H1 (cell line): Measurements from ENCODE around the gene CACNA1D. TPM values are rescaled to one million over a fixed set of nuclear protein-coding genes. Genes with fewer than 3 reads are reported as not detected.
A peak's percentile ranks its signal among the peaks of the same experiment; 100 is the strongest.

ENCODE experiments used
- CTCF ChIA-PET: fragments of 300-600 bp; sonication (Branson Sonifier 250); formaldehyde crosslinking; loops from one replicate; lab custom pipeline; 2021; ENCODE audit not compliant: partially characterized antibody; lab: Charles Lee
- POLR2A ChIA-PET: fragments of 300-600 bp; sonication (Branson Sonifier 250); formaldehyde crosslinking; loops from one replicate; lab custom pipeline; 2021; ENCODE audit warnings: inconsistent platforms; ENCODE audit not compliant: partially characterized antibody; lab: Charles Lee
- DNase-seq, 2 experiments: peaks; one replicate each; pipeline versions ENCODE4 v3.0.0 to v3.0.0-alpha.2; 2010 to 2022; ENCODE audit warnings: low spot score in 2 of 2, low read depth in 1 of 2, mixed read lengths in 1 of 2
- FAIRE-seq: peaks from 2 replicates; lab custom pipeline; 2011; peaks lifted over from hg19 to GRCh38; lab: Jason Lieb, UNC
- H2AFZ ChIP-seq: 2 replicates; pipeline ENCODE4 v1.8.1; 2012; ENCODE audit warnings: low read length, inconsistent platforms
- H2AK5ac ChIP-seq: 2 replicates; pipeline ENCODE4 v1.6.1; 2013; ENCODE audit warnings: low read depth, low read length
- H2BK120ac ChIP-seq: replicated peaks from 2 replicates; pipeline ENCODE3; 2013; ENCODE audit warnings: low read depth, low read length, inconsistent platforms
- H2BK12ac ChIP-seq: 2 replicates; pipeline ENCODE4 v1.6.1; 2013; ENCODE audit warnings: low read depth, low read length
- H2BK15ac ChIP-seq: 2 replicates; pipeline ENCODE4 v1.6.1; 2013; ENCODE audit warnings: low read length
- H2BK20ac ChIP-seq: 2 replicates; pipeline ENCODE4 v1.6.1; 2013; ENCODE audit warnings: low read length
- H2BK5ac ChIP-seq: 2 replicates; pipeline ENCODE4 v1.6.1; 2013; ENCODE audit warnings: low read depth, low read length
- H3K14ac ChIP-seq: 2 replicates; pipeline ENCODE4 v1.6.1; 2013; ENCODE audit warnings: inconsistent platforms; ENCODE audit not compliant: insufficient read length
- H3K18ac ChIP-seq: 2 replicates; pipeline ENCODE4 v1.6.1; 2013; ENCODE audit warnings: low read length; ENCODE audit errors: extremely low read depth
- H3K23ac ChIP-seq: 2 replicates; pipeline ENCODE4 v1.6.1; 2013; ENCODE audit warnings: inconsistent platforms; ENCODE audit not compliant: insufficient read length
- H3K23me2 ChIP-seq: 2 replicates; pipeline ENCODE4 v1.6.1; 2013; ENCODE audit warnings: low read depth, low read length
- H3K27ac ChIP-seq: 2 replicates; pipeline ENCODE4 v1.6.1; 2011; ENCODE audit warnings: low read depth, low read length, inconsistent platforms
- H3K27me3 ChIP-seq, 4 experiments: replicated peaks in 1 of 4; 1 replicate in 1 of 4; 2 replicates in 3 of 4; pipeline versions ENCODE4 v1.6.1 to v1.8.1; 2011 to 2013; ENCODE audit warnings: low read length in 3 of 4, mild to moderate bottlenecking in 3 of 4, inconsistent platforms in 2 of 4, mixed read lengths in 2 of 4, moderate library complexity in 1 of 4; ENCODE audit not compliant: control insufficient read depth in 3 of 4, insufficient read depth in 3 of 4; ENCODE audit errors: extremely low read depth in 1 of 4
- H3K36me3 ChIP-seq, 4 experiments: 2 replicates each; pipeline versions ENCODE4 v1.6.1 to v1.8.1; 2011 to 2013; ENCODE audit warnings: mild to moderate bottlenecking in 4 of 4, low read length in 3 of 4, moderate library complexity in 2 of 4, control low read depth in 1 of 4, inconsistent platforms in 1 of 4; ENCODE audit not compliant: insufficient read depth in 4 of 4, control insufficient read depth in 2 of 4
- H3K4ac ChIP-seq: replicated peaks from 2 replicates; pipeline ENCODE3; 2013; ENCODE audit warnings: low read length, low read depth, mixed read lengths, inconsistent platforms; ENCODE audit not compliant: insufficient read length
- H3K4me1 ChIP-seq, 4 experiments: replicated peaks in 1 of 4; 1 replicate in 1 of 4; 2 replicates in 3 of 4; pipeline versions ENCODE4 v1.6.1 to v1.8.1; 2011 to 2013; ENCODE audit warnings: low read length in 3 of 4, inconsistent platforms in 2 of 4, mixed read lengths in 1 of 4; ENCODE audit not compliant: insufficient read depth in 4 of 4, control insufficient read depth in 3 of 4
- H3K4me2 ChIP-seq, 2 experiments: 2 replicates each; pipeline versions ENCODE4 v1.6.1 to v1.8.1; 2011 to 2013; ENCODE audit warnings: low read depth in 2 of 2, low read length in 2 of 2, control low read depth in 1 of 2, inconsistent platforms in 1 of 2, mild to moderate bottlenecking in 1 of 2; ENCODE audit not compliant: insufficient read depth in 1 of 2
- H3K4me3 ChIP-seq, 4 experiments: fragments of 200-600, 300-600 bp in 1 of 4; sonication (generic), shearing (Covaris generic), sonication (Bioruptor Twin) in 1 of 4; 2 replicates each; pipeline versions ENCODE4 v1.5.1 to v1.8.1; 2011 to 2016; ENCODE audit warnings: low read length in 4 of 4, low read depth in 3 of 4, control low read depth in 2 of 4, inconsistent platforms in 2 of 4, mild to moderate bottlenecking in 2 of 4, mixed read lengths in 1 of 4, moderate library complexity in 1 of 4; ENCODE audit not compliant: insufficient read depth in 2 of 4; ENCODE audit errors: extremely low read depth in 1 of 4
- H3K56ac ChIP-seq: replicated peaks from 2 replicates; pipeline ENCODE3; 2013; ENCODE audit warnings: low read depth, mild to moderate bottlenecking, mixed read lengths, low read length, inconsistent platforms; ENCODE audit not compliant: insufficient read length
- H3K79me1 ChIP-seq: 2 replicates; pipeline ENCODE4 v1.6.1; 2013; ENCODE audit warnings: low read depth, low read length, control low read depth
- H3K79me2 ChIP-seq, 2 experiments: 2 replicates each; pipeline versions ENCODE4 v1.6.1 to v1.8.1; 2012 to 2013; ENCODE audit warnings: low read length in 2 of 2, mild to moderate bottlenecking in 2 of 2, inconsistent platforms in 1 of 2; ENCODE audit not compliant: insufficient read depth in 2 of 2, control insufficient read depth in 1 of 2
- H3K9ac ChIP-seq, 4 experiments: replicated peaks in 1 of 4; 1 replicate in 1 of 4; 2 replicates in 3 of 4; pipeline versions ENCODE4 v1.6.1 to v1.8.1; 2011 to 2013; ENCODE audit warnings: low read depth in 3 of 4, low read length in 3 of 4, control low read depth in 2 of 4, mild to moderate bottlenecking in 2 of 4, moderate library complexity in 2 of 4, inconsistent platforms in 1 of 4; ENCODE audit errors: extremely low read depth in 1 of 4
- H3K9me3 ChIP-seq, 2 experiments: 2 replicates each; pipeline versions ENCODE4 v1.6.1 to v1.8.1; 2012 to 2013; ENCODE audit warnings: mild to moderate bottlenecking in 2 of 2, moderate library complexity in 2 of 2, control low read depth in 1 of 2, inconsistent platforms in 1 of 2, low read depth in 1 of 2, low read length in 1 of 2, mixed read lengths in 1 of 2; ENCODE audit not compliant: insufficient read depth in 2 of 2
- H4K20me1 ChIP-seq, 2 experiments: replicated peaks in 1 of 2; 2 replicates each; pipeline versions ENCODE3 to v1.8.1; 2011 to 2013; ENCODE audit warnings: inconsistent platforms in 2 of 2, low read length in 2 of 2, mild to moderate bottlenecking in 1 of 2; ENCODE audit not compliant: insufficient read depth in 2 of 2, control insufficient read depth in 1 of 2
- H4K5ac ChIP-seq: 2 replicates; pipeline ENCODE4 v1.6.1; 2013; ENCODE audit warnings: low read length, low read depth, mixed read lengths, inconsistent platforms; ENCODE audit not compliant: insufficient read length
- H4K8ac ChIP-seq: 2 replicates; pipeline ENCODE4 v1.8.0; 2013; ENCODE audit warnings: mild to moderate bottlenecking, moderate library complexity, low read length, inconsistent platforms; ENCODE audit not compliant: insufficient read depth; ENCODE audit errors: extremely low read depth
- H4K91ac ChIP-seq: replicated peaks from 2 replicates; pipeline ENCODE3; 2013; ENCODE audit warnings: low read length, mixed read lengths, inconsistent platforms; ENCODE audit not compliant: insufficient read length
- BACH1 ChIP-seq: IDR thresholded peaks from 2 replicates; pipeline ENCODE4 v1.6.1; 2012; ENCODE audit warnings: low read length, improper control_type of control experiment
- CBX8 ChIP-seq: fragments of 300-800, 300-1000 bp; sonication (generic); IDR thresholded peaks from 2 replicates; pipeline ENCODE4 v1.7.1; 2016; ENCODE audit warnings: low read depth, low read length, borderline replicate concordance
- CEBPB ChIP-seq: IDR thresholded peaks from 2 replicates; pipeline ENCODE4 v1.6.1; 2012; ENCODE audit warnings: low read depth, low read length
- CHD2 ChIP-seq: IDR thresholded peaks from 2 replicates; pipeline ENCODE4 v1.6.1; 2012; ENCODE audit warnings: low read length, improper control_type of control experiment
- JUND ChIP-seq: IDR thresholded peaks from 2 replicates; pipeline ENCODE4 v1.6.1; 2011; ENCODE audit warnings: mild to moderate bottlenecking, improper control_type of control experiment, low read length
- KDM1A ChIP-seq: fragments of 200-600, 300-600 bp; sonication (generic); IDR thresholded peaks from 2 replicates; pipeline ENCODE4 v1.7.1; 2016; ENCODE audit warnings: mild to moderate bottlenecking, low read length, borderline replicate concordance
- PHF8 ChIP-seq: fragments of 200-600 bp; sonication (generic); conservative IDR thresholded peaks from 2 replicates; pipeline ENCODE4 v1.7.1; 2012; ENCODE audit warnings: low read depth, mild to moderate bottlenecking, inconsistent platforms, low read length, moderate library complexity
- POU5F1 ChIP-seq: IDR thresholded peaks from 2 replicates; pipeline ENCODE4 v1.6.1; 2011; ENCODE audit warnings: low read depth, mild to moderate bottlenecking, low read length, moderate library complexity
- WGBS, 2 experiments: shearing (Covaris generic) in 1 of 2; methylation state at CpG; one replicate each; pipeline versions ENCODE4 v1.1.6 to v1.1.7; 2013 to 2015; ENCODE audit warnings: low lambda C conversion rate in 2 of 2, mixed read lengths in 2 of 2, inconsistent platforms in 1 of 2, low coverage in 1 of 2, missing lambda C conversion rate in 1 of 2; ENCODE audit not compliant: insufficient replicate concordance in 2 of 2, insufficient coverage in 1 of 2, insufficient read length in 1 of 2; ENCODE audit errors: extremely low coverage in 1 of 2, missing lambda C conversion rate in 1 of 2; 5-methylcytosine and 5-hydroxymethylcytosine counted together
- long read RNA-seq, 2 experiments: library from RNA in 1 of 2; library from capped mRNA in 1 of 2; stranded (forward); transcript quantifications; one replicate each; pipeline ENCODE4 v2.0.0, GENCODE V29; 2021; ENCODE audit warnings: inconsistent platforms in 1 of 2
- polyA minus RNA-seq, 3 experiments: library from RNA; depleted of rRNA, polyadenylated mRNA; stranded (reverse); fragments of >200 nt; gene quantifications; 1 replicate in 2 of 3; 2 replicates in 1 of 3; pipeline ENCODE4 v1.2.3, GENCODE V29; 2011
- polyA plus RNA-seq, 7 experiments: library from polyadenylated mRNA; depleted of rRNA in 3 of 7; stranded (reverse) in 5 of 7; unstranded in 2 of 7; fragments of >200 nt in 5 of 7; fragments of 200-250 nt in 2 of 7; gene quantifications; 1 replicate in 5 of 7; 2 replicates in 1 of 7; 4 replicates in 1 of 7; pipeline versions ENCODE4 v1.2.1 to v1.2.3, GENCODE V29; 2011 to 2013; ENCODE audit warnings: missing spikeins in 2 of 7, mixed read lengths in 2 of 7
- total RNA-seq: library from RNA; stranded (reverse); fragmentation: NEBNext Ultra II Directional; extraction: Animal tissue kit (Norgen Biotek cat#: 25700); gene quantifications from 2 replicates; pipeline ENCODE4 v1.2.1, GENCODE V29; 2021
- TF ChIP-seq, protein P1 (sequence below): IDR thresholded peaks from 2 replicates; pipeline ENCODE4 v1.6.1; 2012; ENCODE audit warnings: inconsistent platforms

The CACNA1D gene
- total RNA-seq (1.9 and 2.9 TPM in 2 replicates), polyA plus RNA-seq (2011; rRNA removed) (2.0 and 2.5 TPM in 2 replicates), polyA minus RNA-seq (2011; rRNA and poly(A)+ RNA removed) (5.3 and 8.5 TPM in 2 replicates)
- 1.1 TPM for polyA plus RNA-seq (2011; cell fraction: cytosol; rRNA removed)
- polyA plus RNA-seq (2011; cell fraction: nucleus; rRNA removed): 9.0 TPM
- polyA plus RNA-seq (2012, experiment 1 of 2): 1.3 to 2.5 TPM (median 1.7 TPM) in 4 replicates
- polyA plus RNA-seq (2012, experiment 2 of 2): 0.10 TPM
- 1.4 TPM for polyA plus RNA-seq (2013, experiment 1 of 2)
- 1.2 TPM for polyA plus RNA-seq (2013, experiment 2 of 2)
- 3.9 TPM for polyA minus RNA-seq (2011; cell fraction: cytosol; rRNA and poly(A)+ RNA removed)
- 18.4 TPM for polyA minus RNA-seq (2011; cell fraction: nucleus; rRNA and poly(A)+ RNA removed)
- long read RNA-seq, experiment 1, partial matches to known transcripts: 1 of 1 reads
- long read RNA-seq, experiment 1, other reads (novel, unspliced or antisense): 0 of 1 reads
- long read RNA-seq, experiment 2, partial matches to known transcripts: 1 of 1 reads
- long read RNA-seq, experiment 2, other reads (novel, unspliced or antisense): 0 of 1 reads

DNA sequence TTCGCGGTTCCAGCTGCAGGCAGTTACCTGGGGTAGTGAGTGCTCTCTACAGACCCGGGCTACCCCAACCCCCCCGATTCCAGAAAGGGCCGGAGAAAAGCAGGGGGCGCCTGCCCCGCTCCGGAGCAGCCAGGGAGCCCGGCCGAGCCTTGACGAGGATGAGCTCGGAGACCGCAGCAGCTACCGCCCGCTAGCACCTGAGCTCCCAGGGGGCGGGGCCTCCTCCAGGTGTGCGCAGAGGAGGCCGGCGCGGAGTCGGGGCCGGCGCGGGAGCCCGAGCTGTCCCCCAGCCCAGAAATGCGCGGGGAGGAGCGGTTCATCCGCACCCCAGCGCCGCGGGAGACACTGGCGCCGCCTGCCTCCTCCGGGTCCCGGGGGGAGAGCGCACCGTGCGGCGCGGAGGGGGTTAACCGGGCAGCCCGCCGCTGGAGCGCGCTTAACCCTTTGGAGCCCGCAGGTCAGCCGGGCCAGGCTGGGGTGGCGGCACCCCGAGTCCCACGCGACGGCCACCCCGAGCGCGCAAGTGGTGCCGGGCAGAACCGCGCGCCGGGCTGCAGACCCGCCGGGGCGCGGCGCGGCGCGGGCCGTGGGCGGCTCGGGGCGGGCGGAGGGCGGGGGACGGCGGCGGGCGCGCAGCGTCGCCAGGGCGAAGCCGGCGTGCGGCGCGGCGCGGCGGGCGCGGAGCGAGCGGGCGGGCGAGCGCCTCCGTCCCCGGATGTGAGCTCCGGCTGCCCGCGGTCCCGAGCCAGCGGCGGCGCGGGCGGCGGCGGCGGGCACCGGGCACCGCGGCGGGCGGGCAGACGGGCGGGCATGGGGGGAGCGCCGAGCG is at the start of gene CACNA1D:
Gene CACNA1D (plus strand): TSS at position 649 of the 829 bp plus-strand sequence. CDS start 556 bp downstream, outside the sequence.
- no peaks in the 10 kb centered on the region for H3K79me2 ChIP-seq
- WGBS, 2 experiments: 1% methylated on average over 21 of the region's 122 CpGs; no CpG with 5 or more reads in 1 of the 2 experiments
- peak within 1 kb of the TSS; percentile 99 to 100 for H3K4me2 ChIP-seq
- H2BK20ac ChIP-seq: no peak within 1 kb of the TSS
- H3K79me1 ChIP-seq: no peaks in the 10 kb centered on the region
- H2AFZ ChIP-seq: peak within 1 kb of the TSS; percentile 92
- DNase-seq (peak; percentile 50 to 90), FAIRE-seq (no peak)
- peaks cover 0 to 2% of the 10 kb centered on the region in 2 experiments for H4K20me1 ChIP-seq
- no peak within 1 kb of the TSS for H2AK5ac ChIP-seq
- H2BK15ac ChIP-seq: no peak within 1 kb of the TSS
- H3K4me3 ChIP-seq: peak within 1 kb of the TSS; percentile 52 to 76 (median 60)
- H2BK120ac ChIP-seq: no peak within 1 kb of the TSS
- 0 out of 2 replicates have a peak within 1 kb of the TSS, but pooled peaks have one; percentile 17 for H2BK12ac ChIP-seq
- H3K23me2 ChIP-seq: peaks cover 16% of the 10 kb centered on the region; the same call in 1 of the 2 replicates
- no peak within 1 kb of the TSS for H3K4ac ChIP-seq
- H3K27ac ChIP-seq: no peak within 1 kb of the TSS
- ChIA-PET CTCF (interaction anchor here (0.8 to 2.2 kb wide), 13 partner anchors 9 to 235 kb away, joined by 3 to 9 read pairs (median 4); partner anchors contain the start of gene DCP1A), POLR2A (interaction anchor here (0.9 to 1.6 kb wide), 4 partner anchors 10 to 363 kb away, joined by 3 read pairs; no protein-coding TSS in a partner anchor)
- peak within 1 kb of the TSS; percentile 8 for H4K8ac ChIP-seq
- H3K56ac ChIP-seq: no peak within 1 kb of the TSS
- no peak within 1 kb of the TSS for H4K91ac ChIP-seq
- H2BK5ac ChIP-seq: no peak within 1 kb of the TSS; the same call in 1 of the 2 replicates
- no peak within 1 kb of the TSS for H3K14ac ChIP-seq
- peaks cover 13 to 47% (median 44%) of the 10 kb centered on the region in 4 experiments for H3K27me3 ChIP-seq
- H3K4me1 ChIP-seq: peaks cover 0 to 14% (median 9%) of the 10 kb centered on the region in 4 experiments; a peak in 5 of 7 replicates
- peak within 1 kb of the TSS; percentile 19; the same call in 1 of the 2 replicates for H3K18ac ChIP-seq
- H3K9ac ChIP-seq: peak within 1 kb of the TSS in 3 of 4 experiments; percentile 28 to 46 (median 46); a peak in 4 of 7 replicates
- H3K9me3 ChIP-seq: no peaks in the 10 kb centered on the region
- no peak within 1 kb of the TSS for H3K23ac ChIP-seq
- H4K5ac ChIP-seq: no peak within 1 kb of the TSS
- no peaks in the 10 kb centered on the region for H3K36me3 ChIP-seq
- TF ChIP-seq POU5F1: no peak
- TF ChIP-seq, protein P1, sequence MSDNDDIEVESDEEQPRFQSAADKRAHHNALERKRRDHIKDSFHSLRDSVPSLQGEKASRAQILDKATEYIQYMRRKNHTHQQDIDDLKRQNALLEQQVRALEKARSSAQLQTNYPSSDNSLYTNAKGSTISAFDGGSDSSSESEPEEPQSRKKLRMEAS: peak; percentile 38
- no peak for TF ChIP-seq JUND
- no peak for TF ChIP-seq BACH1
- no peak for TF ChIP-seq CHD2
- no peak for TF ChIP-seq CEBPB
- no peak for TF ChIP-seq KDM1A
- TF ChIP-seq PHF8: peak; percentile 60
- TF ChIP-seq CBX8: no peak
